HepG2 (cell line): ENCODE data around the gene U2AF1L4. TPM values are rescaled to one million over a fixed set of nuclear protein-coding genes. Genes with fewer than 3 reads are reported as not detected.

ENCODE experiments used
- EHMT2 ChIP-seq: fragments of 200-600 bp; sonication (generic); IDR thresholded peaks from 2 replicates; pipeline ENCODE4 v1.7.0; 2017; ENCODE audit warnings: antibody characterized with exemption, low read depth, low read length, borderline replicate concordance
- NCOA2 ChIP-seq: sonication (generic); formaldehyde crosslinking; IDR thresholded peaks from 2 replicates; pipeline ENCODE4 v1.8.0; 2022; ENCODE audit warnings: inconsistent platforms
- PTBP1 ChIP-seq: fragments of 200-400 bp; formaldehyde crosslinking; IDR thresholded peaks from 2 replicates; pipeline ENCODE4 v1.6.1; 2018; ENCODE audit warnings: low read length, low read depth; ENCODE audit not compliant: poor library complexity, severe bottlenecking
- RNF219 ChIP-seq: sonication (generic); formaldehyde crosslinking; IDR thresholded peaks from 2 replicates; pipeline ENCODE4 v1.5.0; 2020; ENCODE audit warnings: mild to moderate bottlenecking, missing genetic modification reagents
- SMYD3 ChIP-seq: sonication (generic); formaldehyde crosslinking; IDR thresholded peaks from 2 replicates; pipeline ENCODE4 v1.8.1; 2023; ENCODE audit warnings: mild to moderate bottlenecking, missing genetic modification reagents
- SP1 ChIP-seq, 2 experiments: fragments of 450-650 bp in 1 of 2; sonication (generic) in 1 of 2; formaldehyde crosslinking in 1 of 2; IDR thresholded peaks; 2 replicates each; pipeline versions ENCODE4 v1.4.0 to v1.6.1; 2016 to 2020; ENCODE audit warnings: missing genetic modification reagents in 1 of 2
- SP2 ChIP-seq: sonication (generic); formaldehyde crosslinking; IDR thresholded peaks from 2 replicates; pipeline ENCODE4 v1.5.1; 2020; ENCODE audit warnings: mild to moderate bottlenecking, missing genetic modification reagents
- ZBTB40 ChIP-seq, 2 experiments: fragments of 450-650 bp in 1 of 2; sonication (generic) in 1 of 2; formaldehyde crosslinking in 1 of 2; IDR thresholded peaks; 2 replicates each; pipeline versions ENCODE4 v1.6.1 to v1.8.0; 2016 to 2022; ENCODE audit warnings: antibody characterized with exemption in 1 of 2, mild to moderate bottlenecking in 1 of 2, missing genetic modification reagents in 1 of 2
- ZHX1 ChIP-seq: sonication (generic); formaldehyde crosslinking; IDR thresholded peaks from 2 replicates; pipeline ENCODE4 v1.8.1; 2022; ENCODE audit warnings: low read depth, mild to moderate bottlenecking, missing genetic modification reagents
- polyA plus RNA-seq, 8 experiments: library from polyadenylated mRNA; depleted of rRNA in 3 of 8; stranded (reverse) in 7 of 8; unstranded in 1 of 8; fragments of >200 nt; fragmentation: Illumina TruSeq in 4 of 8; extraction: Trizol in 4 of 8; gene quantifications; 2 replicates each; pipeline versions ENCODE4 v1.2.1 to v1.2.3, GENCODE V29; 2011 to 2016; ENCODE audit warnings: low read depth in 4 of 8, missing spikeins in 1 of 8, mixed read lengths in 1 of 8; ENCODE audit not compliant: insufficient read depth in 1 of 8
- total RNA-seq, 5 experiments: library from RNA; depleted of rRNA; stranded (reverse); fragments of >200 nt; fragmentation: Illumina TruSeq; extraction: Trizol; gene quantifications; 2 replicates each; pipeline ENCODE4 v1.2.3, GENCODE V29; 2016; ENCODE audit warnings: low read depth in 1 of 5
- TF ChIP-seq, protein P1 (sequence below): sonication (generic); formaldehyde crosslinking; IDR thresholded peaks from 2 replicates; pipeline ENCODE4 v1.5.0; 2020; ENCODE audit warnings: missing genetic modification reagents

Gene U2AF1L4
- total and polyA plus RNA-seq, 2 of the 13 experiments (the other 11 are each of a cell fraction or from before 2014, with no cell fraction given), result 7.9 to 15.4 TPM

GRCh38 chr19:35744430-35745327 is 539 bp downstream of the U2AF1L4 start (continued):
- TF ChIP-seq RNF219 (no peak), SP2 (peak; percentile 76), PTBP1 (peak; percentile 55), SMYD3 (CRISPR knock-in tag) (no peak), EHMT2 (no peak), SP1 (IDR thresholded peaks at IDR 0.05) (no peak), SP1 (CRISPR knock-in tag; IDR thresholded peaks at IDR 0.05) (peak; percentile 48; the same call in 1 of the 2 replicates), ZBTB40 (IDR thresholded peaks at IDR 0.05) (no peak), ZBTB40 (CRISPR knock-in tag; IDR thresholded peaks at IDR 0.05) (peak; percentile 48; the same call in 1 of the 2 replicates), ZHX1 (CRISPR knock-in tag) (no peak), NCOA2 (CRISPR knock-in tag) (0 out of 2 replicates have a peak, but pooled peaks have one; percentile 7)
- TF ChIP-seq, protein P1, sequence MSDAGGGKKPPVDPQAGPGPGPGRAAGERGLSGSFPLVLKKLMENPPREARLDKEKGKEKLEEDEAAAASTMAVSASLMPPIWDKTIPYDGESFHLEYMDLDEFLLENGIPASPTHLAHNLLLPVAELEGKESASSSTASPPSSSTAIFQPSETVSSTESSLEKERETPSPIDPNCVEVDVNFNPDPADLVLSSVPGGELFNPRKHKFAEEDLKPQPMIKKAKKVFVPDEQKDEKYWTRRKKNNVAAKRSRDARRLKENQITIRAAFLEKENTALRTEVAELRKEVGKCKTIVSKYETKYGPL (CRISPR knock-in tag), result no peak
